Measurements from ENCODE around the gene SKIC2. TPM values are rescaled to one million over a fixed set of nuclear protein-coding genes. Genes with fewer than 3 reads are reported as not detected.
"Not testable (repeated sequence)": the region's sequence is repeated elsewhere in the genome, so short reads cannot be mapped to it uniquely, and the experiment has no call there.

SKIC2 gene
- total RNA-seq, 1 experiment from 2014 or later = 22.9 TPM

GRCh38 chr6:31961616-31962015 lies 2.6 kb downstream of the SKIC2 start:
- Histone ChIP-seq H3K27me3 (no peaks in the 10 kb centered on the region), H3K36me3 (peaks cover 19% of the 10 kb centered on the region), H3K9me3 (no peaks in the 10 kb centered on the region), H3K4me3 (no peak overlapping the region)
- DNase-seq = no peak

GRCh38 chr6:31963921-31964320 lies 4.9 kb downstream of the SKIC2 start:
- H3K9me3 ChIP-seq = no peaks in the 10 kb centered on the region
- no peak for DNase-seq
- no peak overlapping the region for H3K4me3 ChIP-seq
- peaks cover 12% of the 10 kb centered on the region for H3K36me3 ChIP-seq
- H3K27me3 ChIP-seq = no peaks in the 10 kb centered on the region

DNA sequence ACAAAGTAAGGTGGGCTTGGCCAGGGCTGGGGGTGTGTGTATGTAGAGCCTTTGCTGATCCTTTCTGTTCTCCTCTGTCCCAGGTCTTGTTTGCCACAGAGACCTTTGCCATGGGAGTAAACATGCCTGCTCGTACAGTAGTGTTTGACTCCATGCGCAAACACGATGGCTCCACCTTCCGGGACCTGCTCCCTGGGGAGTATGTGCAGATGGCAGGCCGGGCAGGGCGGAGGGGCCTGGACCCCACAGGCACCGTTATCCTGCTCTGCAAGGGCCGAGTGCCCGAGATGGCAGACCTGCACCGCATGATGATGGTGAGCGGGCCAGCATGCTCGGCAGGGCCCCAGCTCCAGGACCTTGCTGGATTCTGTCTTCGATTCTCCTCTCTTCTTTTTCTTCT lies 6.7 kb downstream of the SKIC2 start:
- peaks cover 14% of the 10 kb centered on the region for H3K36me3 ChIP-seq
- H3K27me3 ChIP-seq = no peaks in the 10 kb centered on the region
- DNase-seq = no peak
- H3K9me3 ChIP-seq = no peaks in the 10 kb centered on the region
- H3K4me3 ChIP-seq = no peak overlapping the region

- H3K4me3 ChIP-seq = no peak overlapping the region
- H3K36me3 ChIP-seq = peaks cover 13% of the 10 kb centered on the region
- H3K27me3 ChIP-seq = no peaks in the 10 kb centered on the region
- no peak for DNase-seq
- no peaks in the 10 kb centered on the region for H3K9me3 ChIP-seq
Measured at GRCh38 chr6:31966506-31966905, 7.5 kb downstream of the SKIC2 start.

GRCh38 chr6:31966997-31967925 lies 8.3 kb downstream of the SKIC2 start:
- peaks cover 13% of the 10 kb centered on the region for H3K36me3 ChIP-seq
- no peaks in the 10 kb centered on the region for H3K9me3 ChIP-seq
- H3K4me3 ChIP-seq = no peak overlapping the region
- no peaks in the 10 kb centered on the region for H3K27me3 ChIP-seq
- DNase-seq = no peak

- Histone ChIP-seq H3K36me3 (peaks cover 13% of the 10 kb centered on the region), H3K4me3 (no peak overlapping the region), H3K27me3 (no peaks in the 10 kb centered on the region), H3K9me3 (no peaks in the 10 kb centered on the region)
- no peak for DNase-seq
Measured at GRCh38 chr6:31967926-31968320, 8.9 kb downstream of the SKIC2 start.

DNA sequence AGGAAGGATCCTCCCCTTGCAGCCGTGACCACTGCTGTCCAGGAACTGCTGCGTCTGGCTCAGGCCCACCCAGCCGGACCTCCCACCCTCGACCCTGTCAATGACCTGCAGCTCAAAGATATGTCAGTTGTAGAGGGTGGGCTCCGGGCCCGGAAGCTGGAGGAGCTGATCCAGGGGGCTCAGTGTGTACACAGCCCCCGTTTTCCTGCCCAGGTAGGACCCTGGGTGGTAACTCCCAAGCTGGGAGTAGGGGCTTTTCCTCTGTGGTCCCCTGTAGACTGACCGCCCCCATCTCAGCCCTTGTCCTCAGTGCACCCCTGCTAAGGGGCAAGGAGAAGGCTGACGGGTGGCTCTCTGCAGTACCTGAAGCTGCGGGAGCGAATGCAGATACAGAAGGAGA lies 9.4 kb downstream of the SKIC2 start:
- DNase-seq = no peak
- Histone ChIP-seq H3K27me3 (no peaks in the 10 kb centered on the region), H3K4me3 (no peak overlapping the region), H3K9me3 (no peaks in the 10 kb centered on the region), H3K36me3 (peaks cover 13% of the 10 kb centered on the region)

DNA sequence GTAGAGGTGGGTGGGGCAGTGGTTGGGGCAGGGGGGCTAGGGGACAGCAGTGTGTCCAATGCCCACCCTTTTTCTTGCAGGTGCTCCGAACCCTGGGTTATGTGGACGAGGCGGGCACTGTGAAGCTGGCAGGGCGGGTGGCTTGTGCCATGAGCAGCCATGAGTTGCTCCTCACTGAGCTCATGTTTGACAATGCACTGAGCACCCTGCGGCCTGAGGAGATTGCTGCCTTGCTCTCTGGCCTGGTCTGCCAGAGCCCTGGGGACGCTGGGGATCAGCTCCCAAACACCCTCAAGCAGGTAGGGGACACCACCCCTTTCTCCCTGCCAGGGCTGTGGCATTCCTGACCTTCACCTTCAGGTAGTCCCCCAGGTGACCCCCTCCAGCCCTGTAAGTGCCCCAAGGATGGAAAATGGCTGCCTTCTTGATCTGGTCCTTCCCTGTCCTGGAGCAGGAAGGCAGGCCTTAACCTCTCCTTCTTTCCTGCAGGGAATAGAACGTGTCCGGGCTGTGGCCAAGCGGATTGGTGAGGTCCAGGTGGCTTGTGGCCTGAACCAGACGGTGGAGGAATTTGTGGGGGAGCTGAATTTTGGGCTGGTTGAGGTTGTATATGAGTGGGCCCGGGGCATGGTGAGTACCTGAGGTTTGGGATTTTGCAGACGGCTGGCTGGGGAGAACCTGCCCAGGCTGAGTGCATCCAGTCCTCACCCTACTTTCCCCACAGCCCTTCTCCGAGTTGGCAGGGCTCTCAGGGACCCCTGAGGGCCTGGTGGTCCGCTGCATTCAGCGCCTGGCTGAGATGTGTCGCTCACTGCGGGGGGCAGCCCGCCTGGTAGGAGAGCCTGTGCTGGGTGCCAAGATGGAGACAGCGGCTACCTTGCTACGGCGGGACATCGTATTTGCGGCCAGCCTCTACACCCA lies 10.1 kb downstream of the SKIC2 start:
- Histone ChIP-seq H3K27me3 (no peaks in the 10 kb centered on the region), H3K9me3 (no peaks in the 10 kb centered on the region), H3K36me3 (peaks cover 13% of the 10 kb centered on the region), H3K4me3 (no peak overlapping the region)
- DNase-seq = no peak

DNA sequence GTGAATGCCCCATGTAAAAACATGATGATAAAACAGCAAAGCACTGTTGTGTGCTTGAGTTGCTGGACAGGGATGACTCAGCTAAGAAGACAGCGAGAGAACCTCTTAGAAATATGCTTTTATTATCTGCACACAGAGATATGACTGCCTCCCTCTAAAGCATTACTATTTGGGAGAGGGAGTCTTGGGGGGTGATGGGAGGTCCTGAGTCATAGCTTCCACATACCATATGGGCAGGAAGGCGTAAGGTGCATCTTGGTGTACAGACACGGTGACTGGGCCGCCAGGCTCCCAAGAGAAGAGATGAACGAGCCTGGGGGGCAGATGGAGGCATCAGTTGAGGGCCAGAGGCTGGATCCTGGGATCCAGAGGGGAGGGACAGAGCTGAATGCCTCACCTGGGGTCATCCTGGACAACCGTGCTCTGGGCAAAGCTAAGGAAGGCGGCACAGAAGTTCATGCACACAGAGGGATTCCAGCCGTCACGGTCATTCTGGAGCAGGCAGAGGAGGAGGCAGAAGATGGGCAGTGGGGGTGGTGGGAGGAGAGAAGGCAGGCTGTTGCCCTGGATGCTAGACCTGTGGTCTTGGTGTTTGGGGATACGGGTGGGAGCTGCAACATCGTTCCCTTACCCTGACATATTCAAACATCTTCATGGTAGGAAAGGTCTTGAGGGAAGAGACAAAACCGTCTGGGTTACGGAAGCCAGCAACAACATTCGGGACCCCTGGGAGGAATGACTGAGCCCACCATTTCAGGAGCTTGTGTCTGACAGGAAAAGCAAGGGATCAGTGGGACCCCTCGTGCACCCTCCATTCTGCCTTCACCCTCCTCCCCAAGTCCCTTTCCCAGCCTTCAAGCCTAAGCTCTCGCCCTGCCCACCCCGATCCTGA lies 11.0 kb downstream of the SKIC2 start:
- no peak for DNase-seq
- Histone ChIP-seq H3K9me3 (no peaks in the 10 kb centered on the region), H3K36me3 (peaks cover 11% of the 10 kb centered on the region), H3K4me3 (peak overlapping the region; percentile 78; the same call in 1 of the 2 replicates), H3K27me3 (no peaks in the 10 kb centered on the region)

GRCh38 chr6:31970604-31971271 lies 11.8 kb downstream of the SKIC2 start:
- peaks cover 11% of the 10 kb centered on the region for H3K36me3 ChIP-seq
- peak; percentile 27 for DNase-seq

DNA sequence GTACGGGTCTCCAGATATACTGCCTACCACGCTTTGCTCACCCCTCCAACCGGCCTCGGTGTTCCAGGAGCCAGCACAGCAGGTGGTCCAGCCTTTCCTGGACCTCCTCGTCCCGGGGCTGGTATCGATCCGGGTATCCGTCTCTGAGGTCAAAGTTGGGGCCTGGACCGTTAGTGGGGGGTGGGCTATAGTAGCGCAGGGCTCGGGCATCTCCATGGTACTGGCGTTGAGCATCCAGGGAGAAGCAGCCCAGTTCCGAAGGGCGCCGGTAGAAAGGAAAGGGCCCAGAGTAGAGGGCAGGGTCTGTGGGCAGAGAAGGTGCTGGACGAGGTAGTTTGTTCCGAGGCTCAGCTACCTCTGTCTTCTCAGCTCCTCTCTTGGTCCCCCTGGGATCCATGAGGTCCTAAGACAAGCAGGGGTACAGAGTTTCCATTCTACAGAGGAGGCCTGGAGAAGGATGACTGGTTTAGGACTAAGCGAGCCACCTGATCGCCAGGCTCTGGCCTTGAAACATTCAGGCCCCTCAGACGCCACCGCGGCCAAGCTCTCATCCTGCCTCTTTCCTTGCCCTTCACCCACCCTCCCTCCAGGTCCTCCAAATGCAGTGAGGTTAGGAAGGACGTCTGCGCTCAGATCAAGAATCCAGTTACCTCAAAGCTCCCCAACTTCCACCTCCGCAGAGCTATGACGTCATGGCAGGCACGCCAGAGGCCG lies 12.5 kb downstream of the SKIC2 start:
- H3K36me3 ChIP-seq = peaks cover 11% of the 10 kb centered on the region
- peak; percentile 21 for DNase-seq
- no peaks in the 10 kb centered on the region for H3K9me3 ChIP-seq
- no peaks in the 10 kb centered on the region for H3K27me3 ChIP-seq
- H3K4me3 ChIP-seq = peak overlapping the region; percentile 78

More at GRCh38 chr6:31970604-31971271, 11.8 kb downstream of the SKIC2 start:
- no peaks in the 10 kb centered on the region for H3K27me3 ChIP-seq
- H3K9me3 ChIP-seq = no peaks in the 10 kb centered on the region
- H3K4me3 ChIP-seq = peak overlapping the region; percentile 78

DNA sequence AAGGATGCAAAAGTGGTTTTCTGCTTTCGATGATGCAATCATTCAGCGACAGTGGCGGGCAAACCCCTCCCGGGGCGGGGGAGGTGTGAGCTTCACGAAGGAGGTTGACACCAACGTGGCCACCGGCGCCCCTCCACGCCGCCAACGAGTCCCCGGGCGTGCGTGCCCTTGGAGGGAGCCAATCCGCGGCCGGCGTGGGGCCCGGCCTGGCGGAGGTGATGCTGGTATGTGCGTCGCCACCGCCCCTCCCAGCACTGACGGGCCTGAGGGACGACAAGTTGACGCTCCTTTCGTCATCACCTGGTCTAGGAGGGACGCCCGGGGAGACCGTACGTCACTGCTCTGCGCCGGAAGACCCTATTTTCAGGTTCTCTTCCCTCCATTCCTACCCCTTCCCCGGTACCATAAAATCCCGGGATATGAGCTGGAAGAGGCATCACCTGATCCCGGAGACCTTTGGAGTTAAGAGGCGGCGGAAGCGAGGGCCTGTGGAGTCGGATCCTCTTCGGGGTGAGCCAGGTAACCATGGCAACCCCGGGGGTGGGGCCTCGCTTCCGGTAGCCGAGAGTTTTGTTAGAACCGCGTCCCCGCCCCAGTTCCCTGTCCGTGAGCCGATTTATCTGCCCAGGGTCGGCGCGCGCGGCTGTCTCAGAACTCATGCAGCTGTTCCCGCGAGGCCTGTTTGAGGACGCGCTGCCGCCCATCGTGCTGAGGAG lies 13.2 kb downstream of the SKIC2 start, which contains the start of gene DXO:
Gene DXO (minus strand): TSS at position 146 of the 716 bp plus-strand sequence. CDS start 463 bp downstream, outside the sequence.
- Histone ChIP-seq H3K4me3 (peak within 1 kb of the TSS; percentile 78), H3K9me3 (no peaks in the 10 kb centered on the region), H3K36me3 (peaks cover 11% of the 10 kb centered on the region), H3K27me3 (no peaks in the 10 kb centered on the region)
- peak; percentile 94 for DNase-seq

DNA sequence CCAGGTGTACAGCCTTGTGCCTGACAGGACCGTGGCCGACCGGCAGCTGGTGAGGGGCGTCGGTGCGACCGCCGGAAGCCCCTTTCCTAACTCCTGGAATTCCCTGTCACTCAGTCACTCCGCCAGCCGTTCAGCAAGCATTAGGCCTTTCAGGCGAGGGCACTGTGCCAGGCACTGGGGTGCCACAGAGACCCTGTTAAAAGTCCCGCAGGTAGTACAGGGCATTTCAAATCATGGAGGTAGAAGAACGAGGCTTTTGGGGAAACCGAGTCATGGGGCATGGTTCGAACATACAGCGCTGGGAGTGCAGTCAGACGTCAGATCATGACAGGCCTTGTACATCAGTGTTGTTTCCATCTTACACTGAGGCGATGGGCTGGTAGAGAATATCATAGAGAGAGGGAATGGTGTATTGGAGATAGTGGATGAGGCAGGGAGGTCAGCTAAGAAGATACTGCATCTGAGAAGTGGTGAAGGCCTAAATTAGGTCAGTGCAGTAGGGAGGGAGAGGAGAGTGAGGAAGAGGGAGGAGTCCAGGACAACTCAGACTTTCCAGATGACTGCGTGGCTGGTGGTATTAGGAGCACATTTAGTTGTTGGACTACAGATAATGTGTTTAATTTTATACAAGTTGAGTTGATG lies 13.9 kb downstream of the SKIC2 start:
- H3K9me3 ChIP-seq = no peaks in the 10 kb centered on the region
- DNase-seq = no peak
- peaks cover 11% of the 10 kb centered on the region for H3K36me3 ChIP-seq
- H3K4me3 ChIP-seq = peak overlapping the region; percentile 78
- H3K27me3 ChIP-seq = no peaks in the 10 kb centered on the region

GRCh38 chr6:31976065-31976464 lies 17.1 kb downstream of the SKIC2 start:
- not testable (repeated sequence) for H3K36me3 ChIP-seq, DNase-seq, H3K27me3 ChIP-seq, H3K9me3 ChIP-seq, H3K4me3 ChIP-seq

Data from MG63 (cell line).